ENCODE results near the gene GPD2.

Gene GPD2

DNA sequence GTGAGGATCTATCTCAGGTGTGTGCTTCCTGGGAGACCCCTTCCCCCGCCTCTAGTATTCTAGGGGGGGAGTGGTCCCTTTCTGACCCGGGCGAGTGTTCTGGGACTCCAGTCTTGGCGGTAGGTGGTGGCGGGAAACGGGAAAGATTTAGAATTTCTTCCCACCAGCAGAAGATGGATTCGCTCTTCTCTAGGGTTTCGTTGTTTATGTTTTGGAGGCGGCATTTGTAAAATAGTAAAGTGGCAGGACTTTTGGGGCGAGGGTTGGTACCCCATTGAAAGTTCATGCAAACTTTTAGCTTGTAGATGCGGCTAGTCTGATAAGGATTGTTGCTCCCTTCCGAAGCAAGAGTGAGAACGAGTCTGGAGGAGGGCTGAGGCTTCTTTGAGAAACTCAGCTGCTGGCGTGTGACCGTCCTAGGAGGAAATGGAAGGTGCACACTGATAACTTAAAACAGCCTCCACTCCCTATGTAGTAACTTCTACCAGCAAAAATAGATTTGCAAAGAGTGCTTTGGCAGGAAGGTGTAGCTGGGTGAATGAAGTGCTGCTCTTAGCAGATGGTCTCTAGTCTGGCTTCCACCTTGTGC lies 412 bp downstream of the GPD2 start:
- peak in 1 of 2 experiments; percentile 25 for DNase-seq

DNA sequence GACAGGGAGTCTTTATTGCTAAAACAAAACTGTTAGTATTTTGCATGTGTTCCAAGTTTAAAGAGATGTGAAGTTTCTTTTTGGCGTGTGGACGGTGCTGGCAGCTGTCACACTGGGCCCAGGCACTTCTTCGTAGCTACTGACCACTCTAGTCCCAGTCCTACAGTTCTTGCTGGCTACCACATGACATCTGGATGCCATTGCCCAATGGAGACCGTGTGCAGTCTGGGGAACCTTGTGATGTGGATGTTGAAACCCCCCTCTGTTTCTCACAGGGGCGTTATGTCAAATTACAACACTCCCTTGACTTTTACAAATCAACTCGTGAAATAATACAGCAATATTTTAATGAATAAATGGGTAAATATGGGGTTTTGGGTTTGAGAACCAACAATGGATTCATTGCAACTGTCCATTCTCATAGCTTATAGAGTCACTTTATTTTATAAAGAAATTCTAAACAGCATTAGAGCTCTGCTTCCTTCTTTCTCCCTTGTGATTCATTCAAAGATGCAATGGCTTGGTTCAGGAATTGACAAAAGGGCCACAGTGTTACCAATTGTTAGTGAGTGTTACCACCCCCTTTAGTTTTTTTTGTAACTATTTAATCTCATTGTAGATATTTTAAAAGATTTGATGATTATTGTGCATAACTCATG lies 1.2 kb downstream of the GPD2 start:
- DNase-seq, result no peak

DNA sequence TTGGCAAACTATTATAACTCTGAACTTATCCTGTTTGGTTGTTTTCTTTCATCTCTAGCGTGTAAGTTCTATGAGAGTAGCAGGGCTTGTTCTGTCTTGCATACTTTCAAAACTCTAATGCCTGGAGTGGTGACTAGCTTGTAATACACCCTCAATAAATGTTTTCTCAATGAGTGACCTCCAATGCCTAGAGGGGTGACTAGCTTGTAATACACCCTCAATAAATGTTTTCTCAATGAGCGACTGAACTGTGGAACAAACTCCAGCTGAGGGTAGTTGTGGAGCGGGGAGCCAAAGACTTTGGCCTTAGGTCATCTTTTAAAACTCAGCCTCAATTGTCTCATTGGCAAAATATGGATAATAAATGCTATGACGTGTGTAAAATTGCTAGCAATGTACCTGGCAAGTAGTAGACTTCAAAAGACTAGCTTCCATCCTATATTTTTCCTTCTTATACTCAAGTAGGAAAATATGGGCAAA lies 1.8 kb downstream of the GPD2 start:
- no peak for DNase-seq

- no peak for DNase-seq
These were observed 6.9 kb downstream of the GPD2 start for GRCh38 chr2:156443089-156443488.

DNA sequence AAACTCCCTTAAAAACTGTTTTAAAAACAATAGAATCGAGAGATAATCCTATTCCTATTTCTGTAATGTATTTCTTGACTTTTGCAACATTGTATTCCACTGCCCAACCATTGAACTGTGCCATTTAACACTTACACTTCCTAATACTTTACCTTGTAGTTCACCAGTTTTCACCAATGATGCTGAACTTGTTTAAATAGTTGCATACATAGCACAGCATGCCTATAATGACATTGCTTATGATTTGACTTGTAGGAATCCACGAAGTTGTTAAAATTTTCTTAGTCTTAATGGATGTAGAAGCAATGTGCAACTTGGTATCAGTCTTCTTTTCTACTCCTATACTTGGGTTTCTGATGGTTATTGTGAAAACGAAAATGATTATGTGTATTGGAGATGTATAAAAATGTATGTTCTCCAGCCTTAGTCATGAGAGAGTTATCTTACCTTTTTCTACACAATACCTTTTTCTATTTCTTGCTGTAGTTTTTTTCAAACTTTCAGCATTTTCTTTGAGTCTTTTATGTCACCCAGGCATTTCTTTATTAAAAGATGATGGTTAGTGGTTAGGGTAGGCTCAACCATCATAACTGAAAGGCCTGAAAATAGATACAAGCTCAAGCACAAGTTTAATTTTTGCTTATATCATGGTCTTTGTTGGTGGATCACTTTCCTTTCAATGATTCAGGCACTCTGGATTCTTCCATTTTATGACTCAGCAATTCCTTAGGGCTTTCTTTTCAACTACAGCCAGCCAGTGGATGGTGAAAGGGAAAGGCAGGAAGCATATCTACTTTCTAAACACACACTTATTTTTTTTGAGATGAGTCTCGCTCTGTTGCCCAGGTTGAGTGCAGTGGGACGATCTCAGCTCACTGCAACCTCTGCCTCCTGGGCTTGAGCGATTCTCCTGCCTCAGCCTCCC lies 9.4 kb downstream of the GPD2 start:
- DNase-seq, result no peak

DNA sequence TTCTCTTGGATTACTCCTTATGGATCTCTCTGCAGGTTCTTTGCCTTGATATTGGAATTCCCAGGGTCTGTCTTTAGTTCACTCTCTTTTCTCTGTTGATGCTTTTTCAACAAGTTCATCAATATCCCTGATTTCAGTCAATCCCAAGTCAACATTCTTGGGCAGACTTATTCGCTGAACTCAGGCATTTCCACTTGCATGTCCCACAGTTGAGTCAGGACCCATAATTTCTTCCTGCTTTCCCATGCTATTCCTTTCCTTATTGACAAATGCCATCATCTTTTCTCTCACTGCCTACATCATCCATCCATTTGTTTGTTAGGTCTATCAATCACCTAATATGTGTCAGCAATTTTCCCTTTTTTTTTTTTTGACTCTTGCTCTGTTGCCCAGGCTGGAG lies 11.6 kb downstream of the GPD2 start:
- no peak for DNase-seq

DNA sequence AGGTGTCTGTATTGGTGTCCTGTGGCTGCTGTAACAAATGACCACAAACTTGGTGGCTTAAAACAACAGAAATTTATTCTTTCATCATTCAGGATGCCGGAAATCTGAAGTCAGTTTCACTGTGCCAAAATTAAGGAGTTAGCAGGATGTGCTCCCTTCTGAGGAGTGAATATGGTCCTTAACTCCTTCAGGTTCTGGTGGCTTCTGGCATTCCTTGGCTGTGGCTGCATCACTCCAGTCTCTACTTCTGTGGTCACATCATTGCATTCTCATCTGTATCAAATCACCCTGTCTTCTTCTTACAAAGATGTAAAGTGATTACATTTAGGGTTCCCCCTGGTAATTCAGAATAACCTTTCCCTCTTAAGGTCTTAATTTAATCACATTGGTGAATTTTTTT lies 12.6 kb downstream of the GPD2 start:
- DNase-seq, result no peak

DNA sequence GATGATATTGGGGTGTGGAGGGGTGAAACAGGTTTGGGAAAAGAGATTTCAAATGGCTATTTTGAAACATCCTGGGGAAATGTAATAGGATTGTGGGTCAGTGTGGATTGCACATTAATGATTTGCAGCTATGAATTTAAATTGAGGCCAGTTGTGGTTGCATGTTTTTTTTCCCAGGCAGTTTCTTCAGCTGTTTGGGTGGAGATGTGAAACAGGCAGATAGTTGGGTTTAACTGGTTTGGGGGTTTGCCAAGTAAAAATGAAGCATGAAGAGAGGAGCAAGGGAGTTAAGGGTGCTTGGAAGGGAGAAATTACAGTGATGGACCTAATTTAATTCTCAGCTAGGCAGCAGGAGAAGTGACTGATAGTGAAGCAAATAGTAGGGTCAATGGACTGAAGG lies 16.8 kb downstream of the GPD2 start:
- no peak for DNase-seq

- DNase-seq, result no peak
These were observed 19.3 kb downstream of the GPD2 start for GRCh38 chr2:156455361-156455975.

DNA sequence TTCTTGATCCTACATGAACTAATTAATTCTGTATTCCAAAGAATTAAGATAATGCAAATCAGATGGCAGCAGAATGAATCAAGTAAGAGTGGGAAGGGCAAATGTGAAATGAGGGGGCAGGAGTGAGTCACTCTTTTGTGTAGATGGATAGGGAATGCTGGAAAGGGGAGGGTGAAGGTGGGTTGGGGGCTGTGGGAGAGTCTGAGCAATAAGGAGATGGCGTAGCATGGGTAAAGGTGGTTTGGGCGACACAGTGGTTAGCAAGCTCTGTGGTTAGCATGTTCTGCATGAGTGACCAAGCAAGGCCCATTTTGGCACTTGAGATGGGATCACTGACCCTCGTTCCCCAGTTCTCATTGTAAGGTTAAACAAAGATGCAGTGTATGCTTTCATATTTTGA lies 20.4 kb downstream of the GPD2 start:
- DNase-seq, result peak in 1 of 2 experiments; percentile 24

GRCh38 chr2:156457523-156458517 lies 21.6 kb downstream of the GPD2 start:
- DNase-seq, result peak in 1 of 2 experiments; percentile 38

DNA sequence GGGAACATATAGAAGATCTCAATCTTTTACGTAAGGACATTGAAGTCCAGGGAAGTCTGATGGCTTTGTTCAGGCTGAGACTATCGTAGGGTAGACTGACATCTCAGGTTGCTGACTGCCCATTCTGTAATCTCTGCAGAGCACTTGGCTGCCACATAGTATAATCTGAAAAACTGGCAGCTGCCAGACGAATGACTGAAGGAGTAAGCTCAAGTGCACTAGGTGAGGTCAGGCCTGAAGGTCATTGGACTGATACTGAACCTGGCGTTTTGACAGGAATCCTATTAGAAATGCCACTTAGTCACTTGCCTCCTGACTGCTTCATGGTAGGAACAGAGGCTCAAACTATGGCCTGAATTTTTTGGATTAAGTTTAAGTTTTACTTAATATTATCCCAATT lies 23.5 kb downstream of the GPD2 start:
- no peak for DNase-seq

GRCh38 chr2:156464106-156464505 lies 27.9 kb downstream of the GPD2 start:
- no peak for DNase-seq

DNA sequence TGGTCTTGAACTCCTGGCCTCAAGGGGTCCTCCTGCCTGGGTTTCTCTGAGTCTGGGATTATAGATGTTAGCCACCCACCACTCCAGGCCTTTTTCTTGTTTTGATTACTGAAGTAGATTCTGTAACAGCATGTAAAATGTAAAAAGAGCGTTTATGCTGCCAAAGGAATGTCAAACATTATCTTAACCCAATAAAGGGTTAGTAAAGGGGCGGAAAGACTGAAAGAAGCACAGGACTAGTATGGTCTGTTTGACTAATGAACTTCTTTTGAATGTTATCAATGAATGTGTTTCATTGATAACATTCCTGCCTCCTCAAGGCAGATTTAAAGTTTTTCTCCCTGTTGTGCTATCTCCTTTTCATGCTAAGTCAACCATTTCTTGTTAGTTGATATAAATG lies 29.4 kb downstream of the GPD2 start:
- DNase-seq, result no peak

DNA sequence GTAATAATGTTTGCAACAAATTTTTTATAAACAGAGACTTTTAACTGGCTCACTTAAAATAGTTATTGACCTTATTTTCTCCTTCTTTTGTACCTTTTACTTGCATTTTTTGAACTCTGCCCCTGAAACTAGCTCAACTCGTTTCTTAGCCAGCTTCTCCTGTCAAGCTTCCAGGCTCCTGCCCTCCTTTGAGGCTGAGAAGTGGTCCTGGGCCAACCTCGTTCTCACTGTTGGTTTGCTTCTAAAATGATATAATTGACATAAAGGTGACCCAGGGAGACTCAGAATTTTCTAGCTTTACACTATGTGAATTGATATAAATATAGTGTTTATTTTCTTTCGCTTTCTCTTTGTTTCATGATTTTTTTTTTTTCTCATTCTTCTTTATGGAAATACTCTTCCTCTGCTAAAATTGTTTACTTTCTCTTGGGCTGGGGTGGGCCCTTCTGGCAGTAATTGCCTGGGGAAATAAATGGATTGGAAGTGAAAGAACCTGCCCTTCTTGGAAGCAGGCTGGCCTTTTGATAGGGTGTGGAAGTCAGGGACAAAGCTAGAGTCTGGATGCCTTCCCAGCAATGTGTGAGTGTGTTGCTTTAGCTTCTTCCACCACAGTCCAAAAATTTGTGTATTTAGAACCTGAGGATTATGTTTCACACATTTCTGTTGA lies 30.7 kb downstream of the GPD2 start:
- no peak for DNase-seq

- DNase-seq, result no peak
These were observed 34.9 kb downstream of the GPD2 start for GRCh38 chr2:156470975-156471583.

DNA sequence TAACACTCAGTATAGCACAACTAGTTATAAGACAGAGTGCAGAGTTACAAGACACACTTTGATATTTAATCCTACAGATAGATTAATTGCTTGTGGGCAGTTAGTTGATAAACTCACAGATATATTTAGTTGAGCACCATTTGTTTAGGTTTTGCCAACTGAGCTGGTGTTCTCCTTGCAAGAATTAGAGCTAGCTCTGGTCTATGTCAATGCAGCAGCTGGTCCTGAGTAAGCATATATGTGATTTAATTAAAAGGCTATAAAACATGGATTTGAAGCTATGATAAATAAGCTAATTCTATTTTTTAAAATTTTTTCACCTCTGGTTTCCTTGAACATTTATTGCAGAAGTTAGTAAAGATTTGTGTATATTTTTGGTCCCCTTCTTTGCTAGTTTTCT lies 35.6 kb downstream of the GPD2 start:
- DNase-seq, result no peak

DNA sequence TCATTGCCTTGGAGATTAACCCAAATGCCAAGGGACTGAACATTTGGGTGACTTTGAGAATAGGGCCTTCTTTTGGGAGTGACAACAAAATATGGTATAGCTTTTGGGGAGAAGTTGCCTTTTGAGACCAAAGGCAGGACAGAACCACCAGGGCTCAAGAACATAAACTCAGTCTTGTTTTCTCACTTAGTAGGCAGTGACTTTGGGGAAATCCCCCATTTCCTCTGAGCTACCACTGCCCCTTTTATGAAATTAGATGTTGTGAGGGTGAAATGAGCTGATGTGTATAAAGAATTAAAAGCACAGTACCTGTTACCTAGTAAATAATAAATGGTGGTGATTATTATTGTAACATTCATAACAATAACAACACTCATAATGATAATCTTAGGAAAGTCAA lies 36.5 kb downstream of the GPD2 start:
- no peak for DNase-seq

DNA sequence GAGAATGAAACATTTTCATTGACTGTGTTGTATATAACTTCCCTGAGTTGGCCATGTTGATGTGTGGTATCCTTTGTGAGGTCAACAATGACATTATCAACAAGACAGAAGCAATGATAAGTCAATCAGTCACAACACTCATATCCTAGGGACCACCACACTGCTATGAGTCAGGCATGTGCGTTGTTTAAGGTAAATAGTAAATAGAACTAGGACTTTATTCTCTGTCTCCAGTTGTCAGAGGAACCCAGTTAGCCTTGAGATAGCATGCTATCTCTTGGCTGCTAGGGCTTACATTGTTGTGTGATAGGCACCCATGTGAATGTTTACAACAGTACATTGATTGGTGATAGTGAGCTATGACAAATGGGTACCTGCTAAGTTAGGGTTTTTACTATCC lies 37.3 kb downstream of the GPD2 start:
- no peak for DNase-seq

GRCh38 chr2:156474401-156474800 lies 38.2 kb downstream of the GPD2 start:
- no peak for DNase-seq
